ENCODE results near the gene RBM42. TPM values are rescaled to one million over a fixed set of nuclear protein-coding genes. Genes with fewer than 3 reads are reported as not detected.

RBM42 gene
- total RNA-seq, result 49.5 and 79.6 TPM in 2 replicates

DNA sequence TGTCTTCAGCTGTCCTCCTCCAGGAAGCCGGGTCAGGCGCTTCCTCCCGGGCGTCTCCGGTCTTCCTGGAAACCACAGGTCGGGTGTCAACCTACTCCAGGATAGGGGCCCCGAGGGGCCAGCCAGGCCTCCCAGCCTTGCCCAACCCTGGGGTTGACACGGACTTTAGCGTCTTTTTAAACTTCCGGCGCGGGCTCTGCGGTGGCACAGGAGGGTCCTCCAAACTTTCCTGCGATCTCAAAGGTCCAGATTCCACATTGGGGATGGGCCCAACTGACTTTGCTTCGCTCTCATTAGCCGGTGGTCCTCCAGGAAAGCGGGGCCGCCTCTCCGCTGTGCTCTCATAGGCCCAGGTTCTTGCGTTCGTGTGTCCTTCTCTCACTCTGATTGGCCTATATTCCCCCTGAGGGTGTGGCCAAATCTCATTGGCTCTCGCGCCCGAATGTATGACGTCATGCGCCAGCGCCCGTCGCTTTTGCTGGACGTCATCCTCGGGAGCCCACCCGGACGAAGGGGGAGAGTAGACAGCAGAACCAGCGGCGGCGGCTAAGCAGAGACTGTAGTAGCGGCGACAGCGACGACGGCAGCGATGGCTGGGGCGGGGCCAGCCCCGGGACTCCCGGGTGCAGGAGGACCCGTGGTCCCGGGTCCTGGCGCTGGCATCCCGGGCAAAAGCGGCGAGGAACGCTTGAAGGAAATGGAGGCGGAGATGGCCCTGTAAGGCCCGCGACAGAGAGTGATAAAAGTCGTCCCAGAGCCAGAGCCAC, at the start of gene RBM42:
RBM42 (plus strand) TSS at position 472 of the 767 bp plus-strand sequence; CDS start at position 590, 118 bp downstream.

GRCh38 chr19:35585848-35586247, 43.0 kb upstream of the RBM42 start, which contains the start of gene PMIS2:
Gene PMIS2 (plus strand): TSS chr19:35586173. CDS start chr19:35586260, 87 bp downstream.

DNA sequence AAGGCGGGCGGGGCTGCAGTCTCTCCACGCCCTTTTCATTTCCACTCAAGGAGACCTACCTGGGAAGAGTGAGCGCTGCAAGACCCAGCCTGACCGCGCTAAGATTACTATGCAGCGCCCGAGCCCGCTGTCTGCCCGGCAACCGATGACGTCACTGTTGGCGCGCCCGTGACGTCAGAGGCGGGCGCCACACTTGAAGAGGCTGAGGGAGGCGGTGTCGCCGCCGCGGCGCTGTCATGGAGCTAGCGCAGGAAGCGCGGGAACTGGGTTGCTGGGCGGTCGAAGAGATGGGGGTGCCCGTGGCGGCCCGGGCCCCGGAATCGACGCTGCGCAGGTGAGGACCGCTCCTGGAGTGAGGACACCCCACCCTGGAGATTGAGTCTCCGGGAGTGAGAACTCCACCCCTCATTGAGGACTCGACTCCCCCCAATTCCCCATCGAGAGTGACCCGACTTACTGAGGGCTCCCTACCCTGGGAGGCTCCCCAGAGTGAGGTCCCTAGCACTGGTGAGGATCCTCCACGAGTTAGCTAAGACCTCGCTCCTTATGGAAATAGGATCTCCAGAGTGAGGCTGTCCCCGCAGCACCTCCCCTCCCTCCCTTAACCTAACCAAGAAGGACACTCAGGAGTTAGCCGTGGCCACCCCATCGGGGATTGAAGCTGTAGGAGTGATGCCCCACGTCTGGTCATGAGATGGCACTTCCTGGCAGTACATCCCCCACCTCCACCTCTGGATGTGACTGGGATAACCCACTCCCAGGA, 16.1 kb upstream of the RBM42 start, which contains the start of gene HAUS5:
HAUS5 (plus strand) TSS at position 177 of the 763 bp plus-strand sequence; CDS start at position 237, 60 bp downstream.

GRCh38 chr19:35641515-35642151, 12.8 kb downstream of the RBM42 start, which contains the start of gene ETV2:
Gene ETV2 (plus strand): TSS chr19:35641745. CDS start chr19:35642461, 716 bp downstream.

DNA sequence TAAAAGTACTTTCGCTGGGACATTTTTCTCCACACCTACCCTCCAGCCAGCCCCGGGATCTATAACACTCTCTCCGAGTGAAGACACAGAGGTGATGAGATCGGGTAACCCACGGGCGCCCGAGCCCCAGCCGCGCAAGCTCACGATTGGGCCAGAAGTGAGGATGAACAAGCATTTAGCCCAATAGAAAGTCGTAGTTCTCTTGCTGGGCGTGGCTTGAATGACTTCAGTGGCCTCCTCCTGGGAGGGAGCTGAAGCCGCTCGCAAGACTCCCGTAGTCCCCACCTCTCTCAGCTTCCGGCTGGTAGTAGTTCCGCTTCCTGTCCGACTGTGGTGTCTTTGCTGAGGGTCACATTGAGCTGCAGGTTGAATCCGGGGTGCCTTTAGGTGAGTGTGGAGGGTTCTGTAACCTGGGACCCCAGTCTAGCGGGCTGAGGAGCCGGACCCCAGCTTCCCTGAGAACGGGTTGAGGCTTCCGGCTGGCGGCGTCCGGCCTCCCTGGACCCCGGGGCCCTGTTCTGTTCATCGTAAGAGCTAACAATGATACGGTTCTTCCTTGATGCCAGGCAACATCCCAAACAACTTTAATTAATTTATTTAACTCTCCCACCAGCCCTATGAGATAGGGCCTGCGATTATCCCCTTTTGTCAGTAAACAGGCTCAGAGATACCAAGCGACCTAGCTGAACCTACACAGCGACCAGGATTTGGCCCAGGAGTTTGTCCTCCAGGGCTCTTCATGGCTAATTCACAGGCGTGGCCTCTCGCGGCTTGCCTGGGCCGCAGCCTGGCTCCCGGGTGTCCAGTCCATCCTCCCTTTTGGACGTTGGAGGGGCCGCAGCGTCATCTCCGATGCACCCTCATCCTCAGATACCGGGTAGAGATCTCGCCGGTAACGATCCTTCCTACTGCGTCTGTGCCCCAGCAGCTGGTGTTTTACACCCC, 19.5 kb downstream of the RBM42 start, which contains the start of gene COX6B1:
COX6B1 (plus strand) TSS at position 307 of the 945 bp plus-strand sequence. CDS start 2,921 bp downstream, outside the sequence.

GRCh38 chr19:35666251-35666913, 37.5 kb downstream of the RBM42 start, which contains the start of gene UPK1A:
Gene UPK1A (plus strand): TSS chr19:35666517. CDS start chr19:35666813, 296 bp downstream.

Other genes starting within 250 kb of the RBM42 start
- gene FFAR2, start 180.8 kb upstream of the RBM42 start, total RNA-seq, result not detected in 2 replicates
- gene KRTDAP, start 138.6 kb upstream of the RBM42 start, total RNA-seq, result not detected in 2 replicates
- 19.2 and 24.3 TPM in 2 replicates for gene DMKN, start 115.4 kb upstream of the RBM42 start, total RNA-seq
- not detected in 2 replicates for gene SBSN, start 100.7 kb upstream of the RBM42 start, total RNA-seq
- not detected in 2 replicates for gene GAPDHS, start 95.6 kb upstream of the RBM42 start, total RNA-seq
- 83.2 and 109 TPM in 2 replicates for gene TMEM147, start 83.4 kb upstream of the RBM42 start, total RNA-seq
- gene ATP4A, start 65.4 kb upstream of the RBM42 start, total RNA-seq, result not detected in 2 replicates
- gene PMIS2, start 42.9 kb upstream of the RBM42 start, total RNA-seq, result not detected in 2 replicates
- gene HAUS5, start 16.3 kb upstream of the RBM42 start, total RNA-seq, result 8.4 and 9.0 TPM in 2 replicates
- 0.79 TPM in 1 of 2 replicates, not detected in the other for gene ETV2, start 12.7 kb downstream of the RBM42 start, total RNA-seq
- gene COX6B1, start 19.3 kb downstream of the RBM42 start, total RNA-seq, result 268 and 559 TPM in 2 replicates
- 0.39 TPM in 1 of 2 replicates, not detected in the other for gene UPK1A, start 37.5 kb downstream of the RBM42 start, total RNA-seq
- gene ZBTB32, start 75.5 kb downstream of the RBM42 start, total RNA-seq, result not detected in 2 replicates
- gene KMT2B, start 89.0 kb downstream of the RBM42 start, total RNA-seq, result 9.7 and 14.5 TPM in 2 replicates
- gene IGFLR1, start 113.4 kb downstream of the RBM42 start, total RNA-seq, result 2.0 and 3.5 TPM in 2 replicates
- 12.7 and 18.8 TPM in 2 replicates for gene U2AF1L4, start 116.4 kb downstream of the RBM42 start, total RNA-seq
- 13.7 TPM in 2 replicates for gene PSENEN, start 116.6 kb downstream of the RBM42 start, total RNA-seq
- 41.9 and 45.1 TPM in 2 replicates for gene LIN37, start 119.5 kb downstream of the RBM42 start, total RNA-seq
- 4.3 and 22.8 TPM in 2 replicates for gene HSPB6, start 128.0 kb downstream of the RBM42 start, total RNA-seq
- 20.0 and 28.6 TPM in 2 replicates for gene PROSER3, start 129.1 kb downstream of the RBM42 start, total RNA-seq
- 8.7 and 14.5 TPM in 2 replicates for gene ARHGAP33, start 146.5 kb downstream of the RBM42 start, total RNA-seq
- not detected in 2 replicates for gene PRODH2, start 183.8 kb downstream of the RBM42 start, total RNA-seq
- gene NPHS1, start 223.5 kb downstream of the RBM42 start, total RNA-seq, result not detected in 2 replicates
- gene KIRREL2, start 227.9 kb downstream of the RBM42 start, total RNA-seq, result 0.39 TPM in 1 of 2 replicates, not detected in the other
- 5.5 and 9.1 TPM in 2 replicates for gene APLP1, start 239.5 kb downstream of the RBM42 start, total RNA-seq

All from placental epithelial cell (primary cell).